ENCODE results near the gene ZSCAN20. TPM values are rescaled to one million over a fixed set of nuclear protein-coding genes. Genes with fewer than 3 reads are reported as not detected.

The ZSCAN20 gene
- total RNA-seq, 1 donor from 2014 or later, result 9.7 TPM

DNA sequence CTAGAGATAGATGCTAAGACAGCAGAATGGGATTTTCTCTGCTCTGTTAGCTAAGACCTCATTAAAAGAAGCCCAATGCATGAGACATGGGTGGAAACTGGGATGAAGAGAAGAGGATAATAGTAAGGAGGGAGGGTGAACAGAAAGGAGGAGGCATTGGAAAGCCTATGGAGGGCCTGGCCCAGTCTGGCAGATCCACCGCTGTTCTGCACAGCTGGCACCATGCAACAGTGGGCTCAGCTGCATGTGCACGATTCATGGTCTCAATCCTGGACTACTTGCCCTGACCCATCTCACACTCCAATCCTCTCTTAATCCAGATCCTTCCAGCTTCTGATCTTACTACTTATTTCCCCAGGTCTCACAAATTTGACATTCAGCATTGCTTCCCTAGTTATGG is 43.8 kb upstream of the ZSCAN20 start:
- Mint-ChIP-seq H3K36me3 (ENCODE audit: unreplicated experiment) (no peaks in the 10 kb centered on the region), H3K27ac (ENCODE audit: unreplicated experiment) (no peak overlapping the region), H3K27me3 (ENCODE audit: unreplicated experiment) (peaks cover 2% of the 10 kb centered on the region), H3K4me1 (ENCODE audit: low read depth, unreplicated experiment) (no peaks in the 10 kb centered on the region), H3K9me3 (ENCODE audit: unreplicated experiment) (no peaks in the 10 kb centered on the region), H3K4me3 (ENCODE audit: unreplicated experiment) (no peak overlapping the region)
- no peak for DNase-seq
- TF ChIP-seq, protein P1, sequence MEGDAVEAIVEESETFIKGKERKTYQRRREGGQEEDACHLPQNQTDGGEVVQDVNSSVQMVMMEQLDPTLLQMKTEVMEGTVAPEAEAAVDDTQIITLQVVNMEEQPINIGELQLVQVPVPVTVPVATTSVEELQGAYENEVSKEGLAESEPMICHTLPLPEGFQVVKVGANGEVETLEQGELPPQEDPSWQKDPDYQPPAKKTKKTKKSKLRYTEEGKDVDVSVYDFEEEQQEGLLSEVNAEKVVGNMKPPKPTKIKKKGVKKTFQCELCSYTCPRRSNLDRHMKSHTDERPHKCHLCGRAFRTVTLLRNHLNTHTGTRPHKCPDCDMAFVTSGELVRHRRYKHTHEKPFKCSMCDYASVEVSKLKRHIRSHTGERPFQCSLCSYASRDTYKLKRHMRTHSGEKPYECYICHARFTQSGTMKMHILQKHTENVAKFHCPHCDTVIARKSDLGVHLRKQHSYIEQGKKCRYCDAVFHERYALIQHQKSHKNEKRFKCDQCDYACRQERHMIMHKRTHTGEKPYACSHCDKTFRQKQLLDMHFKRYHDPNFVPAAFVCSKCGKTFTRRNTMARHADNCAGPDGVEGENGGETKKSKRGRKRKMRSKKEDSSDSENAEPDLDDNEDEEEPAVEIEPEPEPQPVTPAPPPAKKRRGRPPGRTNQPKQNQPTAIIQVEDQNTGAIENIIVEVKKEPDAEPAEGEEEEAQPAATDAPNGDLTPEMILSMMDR (IDR thresholded peaks at IDR 0.05; ENCODE audit: partially characterized antibody, unreplicated experiment), result no peak

DNA sequence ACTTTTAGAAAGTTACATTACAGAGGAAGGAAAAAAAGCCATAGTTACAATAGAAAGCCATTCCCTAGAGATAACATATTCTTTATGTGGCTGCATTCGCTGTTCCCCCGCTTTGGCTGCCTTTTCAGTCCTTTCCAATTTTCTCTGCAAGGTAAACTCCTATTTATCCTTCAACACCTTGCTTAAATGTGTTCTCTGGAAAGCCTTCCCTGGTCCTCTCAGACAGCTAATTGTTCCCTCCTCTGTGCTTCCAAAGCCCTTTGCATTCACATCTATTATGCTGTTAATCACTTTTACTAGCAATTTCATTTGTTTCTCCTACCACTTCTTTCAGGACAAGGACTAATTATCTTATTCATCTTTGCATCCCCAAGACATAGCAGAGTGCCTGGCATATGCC is 43.1 kb upstream of the ZSCAN20 start:
- H3K36me3 Mint-ChIP-seq (ENCODE audit: unreplicated experiment), result no peaks in the 10 kb centered on the region
- peaks cover 2% of the 10 kb centered on the region for H3K27me3 Mint-ChIP-seq (ENCODE audit: unreplicated experiment)
- no peak for DNase-seq
- TF ChIP-seq, protein P1 (IDR thresholded peaks at IDR 0.05; ENCODE audit: partially characterized antibody, unreplicated experiment), result no peak
- no peak overlapping the region for H3K4me3 Mint-ChIP-seq (ENCODE audit: unreplicated experiment)
- H3K4me1 Mint-ChIP-seq (ENCODE audit: low read depth, unreplicated experiment), result peaks cover 5% of the 10 kb centered on the region
- H3K27ac Mint-ChIP-seq (ENCODE audit: unreplicated experiment), result no peak overlapping the region
- H3K9me3 Mint-ChIP-seq (ENCODE audit: unreplicated experiment), result no peaks in the 10 kb centered on the region

- H3K4me3 Mint-ChIP-seq (ENCODE audit: unreplicated experiment), result no peak overlapping the region
- H3K36me3 Mint-ChIP-seq (ENCODE audit: unreplicated experiment), result no peaks in the 10 kb centered on the region
- TF ChIP-seq, protein P1 (IDR thresholded peaks at IDR 0.05; ENCODE audit: partially characterized antibody, unreplicated experiment), result no peak
- peaks cover 4% of the 10 kb centered on the region for H3K27me3 Mint-ChIP-seq (ENCODE audit: unreplicated experiment)
- peaks cover 13% of the 10 kb centered on the region for H3K4me1 Mint-ChIP-seq (ENCODE audit: low read depth, unreplicated experiment)
- peaks cover 3% of the 10 kb centered on the region for H3K9me3 Mint-ChIP-seq (ENCODE audit: unreplicated experiment)
- H3K27ac Mint-ChIP-seq (ENCODE audit: unreplicated experiment), result no peak overlapping the region
- peak; percentile 49 for DNase-seq
These were observed 42.4 kb upstream of the ZSCAN20 start for GRCh38 chr1:33429856-33430691.

GRCh38 chr1:33430692-33431593 is 41.5 kb upstream of the ZSCAN20 start, which contains the start of gene PHC2:
TSS of gene PHC2 (minus strand) at chr1:33431095. CDS start at chr1:33375539, 55,556 bp downstream.
- Mint-ChIP-seq H3K4me1 (ENCODE audit: low read depth, unreplicated experiment) (peaks cover 20% of the 10 kb centered on the region), H3K27me3 (ENCODE audit: unreplicated experiment) (peaks cover 2% of the 10 kb centered on the region), H3K4me3 (ENCODE audit: unreplicated experiment) (peak within 1 kb of the TSS; percentile 79), H3K36me3 (ENCODE audit: unreplicated experiment) (no peaks in the 10 kb centered on the region), H3K27ac (ENCODE audit: unreplicated experiment) (no peak within 1 kb of the TSS), H3K9me3 (ENCODE audit: unreplicated experiment) (peaks cover 3% of the 10 kb centered on the region)
- TF ChIP-seq, protein P1 (IDR thresholded peaks at IDR 0.05; ENCODE audit: partially characterized antibody, unreplicated experiment), result peak; percentile 7
- DNase-seq, result peak; percentile 97

Data from glutamatergic neuron (in vitro differentiated cells).